Suppressor macrophage treated with lipopolysaccharide for 1 hour (primary cell): Measurements from ENCODE around the gene HNRNPR.
A peak's percentile ranks its signal among the peaks of the same experiment; 100 is the strongest.

Experiments used
- DNase-seq, 3 donors: peaks; one replicate each; pipeline ENCODE4 v3.0.0-alpha.2; 2020 to 2022

Gene HNRNPR

GRCh38 chr1:23368562-23369334 is 24.7 kb upstream of the HNRNPR start:
- peak; percentile 97 to 99 (median 99) for DNase-seq

DNA sequence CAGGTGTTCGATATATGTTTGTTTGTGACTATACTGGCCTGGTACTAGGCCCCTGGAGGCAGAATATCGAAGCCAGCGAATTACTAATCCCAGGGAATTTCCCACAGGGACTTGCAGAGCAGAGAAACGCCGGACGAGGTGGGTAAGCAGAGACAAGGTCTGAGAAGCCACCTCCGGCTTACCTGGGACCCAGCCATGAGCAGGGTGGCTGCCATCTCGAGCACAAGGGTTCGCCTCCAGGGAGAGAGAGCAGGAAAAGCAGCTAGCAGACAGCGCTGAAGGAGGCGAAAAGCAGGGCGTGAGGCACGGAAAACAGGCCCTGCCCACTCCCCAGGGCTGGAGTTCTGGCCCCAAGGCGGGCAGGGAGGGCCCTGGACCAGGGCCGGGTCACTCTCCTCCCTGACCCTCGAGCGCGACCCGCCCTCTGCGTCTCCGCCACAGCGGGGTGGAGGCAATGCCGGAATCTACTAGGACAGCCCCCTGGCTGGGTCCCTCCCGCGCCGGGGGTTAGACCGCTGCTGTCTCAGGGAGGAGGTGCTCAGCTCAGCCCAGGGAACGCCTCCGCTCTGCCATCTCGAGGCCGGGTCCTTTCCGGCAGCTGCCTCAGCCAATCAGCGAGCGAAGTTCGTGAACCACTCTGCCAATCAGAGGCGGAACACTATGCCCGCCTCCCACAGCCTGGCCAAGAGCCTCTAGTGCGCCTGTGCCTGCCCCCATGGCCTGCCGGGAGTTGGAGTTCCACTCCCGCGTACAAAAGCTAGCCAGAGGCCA is 23.9 kb upstream of the HNRNPR start:
- peak; percentile 98 to 99 (median 99) for DNase-seq

DNA sequence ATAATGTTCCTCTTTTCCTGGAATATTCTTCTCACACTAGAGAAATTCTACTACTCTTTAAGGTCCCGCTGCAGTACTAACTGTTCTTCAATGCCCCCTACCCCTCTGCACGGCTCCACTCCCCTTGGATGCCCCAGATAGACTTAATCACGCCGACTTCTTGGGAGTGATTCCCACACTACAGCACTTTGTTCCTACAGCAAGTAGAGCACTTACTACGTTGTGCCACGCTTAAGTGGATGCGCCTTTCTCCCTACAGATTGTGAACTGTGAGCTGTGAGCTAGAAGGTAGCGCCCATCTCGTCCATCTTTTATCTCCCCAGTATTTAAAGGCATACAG is 23.3 kb upstream of the HNRNPR start:
- DNase-seq = no peak

DNA sequence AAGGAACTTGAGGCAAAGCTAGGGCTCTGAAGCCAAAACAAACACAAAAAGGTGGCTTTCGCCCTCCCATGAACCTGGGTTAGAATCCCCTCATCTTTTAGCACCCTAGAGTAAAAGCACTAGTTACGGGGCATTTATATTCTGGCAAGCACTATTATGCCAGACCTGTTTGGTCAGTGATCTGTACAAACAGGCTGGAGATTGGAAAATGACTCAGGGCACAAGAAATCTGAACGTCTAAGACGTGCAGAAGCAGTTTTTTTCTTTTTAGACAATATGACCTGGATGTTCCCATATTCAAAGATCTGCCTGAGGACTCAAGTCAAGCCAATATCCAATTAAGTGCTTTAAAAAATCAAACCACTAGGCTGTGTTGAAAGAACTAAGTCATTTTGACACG is 22.5 kb upstream of the HNRNPR start:
- DNase-seq = no peak

DNA sequence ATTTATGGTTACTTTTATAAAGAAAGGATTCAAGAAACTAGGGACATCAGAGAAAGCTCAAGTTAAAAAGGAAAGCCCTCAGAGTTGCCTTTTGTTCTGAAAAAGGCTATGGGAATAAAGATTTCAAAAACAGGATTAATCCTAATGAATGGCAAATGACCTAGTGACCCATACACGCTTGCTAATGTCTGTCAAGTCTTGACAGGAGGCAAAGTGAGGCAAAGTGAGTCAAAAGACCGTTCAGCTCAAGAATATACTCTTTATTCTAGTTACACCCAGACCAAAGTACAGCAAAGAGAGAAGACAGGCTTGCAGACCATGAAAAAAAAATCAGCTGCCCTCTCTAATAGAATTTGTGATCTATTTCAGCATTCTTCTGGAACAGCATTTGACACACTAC is 22.1 kb upstream of the HNRNPR start:
- DNase-seq = no peak

GRCh38 chr1:23362218-23362713 is 18.2 kb upstream of the HNRNPR start:
- no peak for DNase-seq

DNA sequence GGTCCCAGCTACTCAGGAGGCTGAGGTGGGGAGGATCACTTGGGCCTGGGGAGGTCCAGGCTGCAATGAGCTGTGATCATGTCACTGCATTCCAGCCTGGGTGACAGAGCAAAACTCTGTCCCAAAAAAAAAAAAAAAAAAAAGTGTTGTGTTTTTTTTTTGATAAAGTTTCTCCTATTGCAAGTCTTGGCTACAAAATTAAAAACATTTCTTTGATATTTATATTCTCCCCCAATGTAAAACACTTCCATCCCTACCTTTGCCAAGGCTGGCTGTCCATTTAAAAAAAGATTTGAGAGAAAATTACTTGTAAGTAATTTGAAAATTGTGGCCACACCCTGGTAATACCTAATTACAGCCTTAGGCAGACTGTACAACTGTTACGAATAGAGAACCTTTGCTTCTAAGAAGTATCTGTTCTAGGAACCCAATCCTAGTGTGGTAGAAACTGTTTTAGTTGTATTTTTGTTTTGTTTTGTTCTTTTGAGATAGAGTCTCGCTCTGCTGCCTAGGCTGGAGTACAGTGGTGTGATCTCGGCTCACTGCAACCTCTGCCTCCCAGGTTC is 14.3 kb upstream of the HNRNPR start:
- DNase-seq = no peak

GRCh38 chr1:23357138-23357908 is 13.2 kb upstream of the HNRNPR start:
- DNase-seq = no peak

DNA sequence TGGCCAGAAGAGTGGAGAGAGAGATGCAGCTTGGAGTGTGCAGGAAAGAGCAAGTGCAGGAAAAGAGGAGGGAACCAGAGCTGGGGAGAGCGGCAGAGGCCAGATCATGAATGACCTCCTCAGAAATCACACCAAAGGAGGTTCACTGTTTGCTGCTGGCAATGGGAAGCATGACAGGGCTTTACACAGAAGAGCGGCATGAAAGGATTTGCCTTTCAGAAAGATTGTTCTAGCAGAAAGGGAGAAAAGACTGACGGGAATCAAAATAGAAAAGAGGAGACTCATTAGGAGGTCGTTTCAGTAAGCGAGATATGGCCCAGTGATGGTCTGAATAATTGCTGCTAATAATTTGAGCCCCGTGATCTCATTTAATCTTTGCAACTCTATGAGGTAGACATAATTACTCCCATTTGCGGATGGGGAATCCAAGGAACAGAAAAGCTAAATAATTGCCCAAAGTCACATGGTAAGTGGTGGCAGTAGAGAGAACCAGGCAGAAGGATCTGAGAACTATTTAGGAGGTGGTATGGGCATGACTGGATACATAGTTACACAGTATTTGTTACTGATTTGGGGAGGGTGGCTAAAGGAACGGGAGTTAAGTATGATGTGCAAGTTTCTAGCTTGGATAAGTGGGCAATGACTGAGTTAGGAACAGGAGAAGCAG is 12.5 kb upstream of the HNRNPR start:
- DNase-seq = no peak

- no peak for DNase-seq
Observed at GRCh38 chr1:23354245-23354644, 10.2 kb upstream of the HNRNPR start.

DNA sequence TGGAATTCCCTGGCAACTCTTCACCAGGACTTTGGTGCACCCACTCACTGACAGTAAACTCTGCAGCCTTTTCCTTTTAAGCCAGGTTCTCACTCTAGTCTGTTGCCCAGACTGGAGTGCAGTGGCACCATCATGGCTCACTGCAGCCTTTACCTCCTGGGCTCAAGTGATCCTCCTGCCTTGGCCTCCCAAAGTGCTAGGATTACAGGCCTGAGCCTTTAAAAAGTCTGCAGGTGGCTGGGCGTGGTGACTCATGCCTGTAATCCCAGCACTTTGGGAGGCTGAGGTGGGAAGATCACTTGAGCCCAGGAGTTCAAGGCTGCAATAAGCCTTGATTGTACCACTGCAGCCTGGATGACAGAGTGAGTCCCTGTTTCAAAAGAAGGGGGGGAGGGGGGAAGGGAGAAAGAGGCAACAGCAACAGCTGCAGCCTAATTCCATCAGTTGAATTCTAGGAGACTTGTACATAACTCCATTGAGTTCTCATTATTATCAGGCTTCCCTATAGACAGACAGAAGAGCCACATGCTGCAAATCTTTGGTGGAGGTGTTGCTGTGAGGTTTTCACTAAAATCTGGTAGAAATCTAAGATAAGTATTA is 8.1 kb upstream of the HNRNPR start:
- DNase-seq = no peak

GRCh38 chr1:23345920-23346319 is 1.8 kb upstream of the HNRNPR start:
- DNase-seq = no peak

- DNase-seq = no peak
Observed at GRCh38 chr1:23344987-23345472, 946 bp upstream of the HNRNPR start.

- peak; percentile 69 to 84 (median 72) for DNase-seq
Observed at GRCh38 chr1:23343221-23344110, 618 bp downstream of the HNRNPR start.

DNA sequence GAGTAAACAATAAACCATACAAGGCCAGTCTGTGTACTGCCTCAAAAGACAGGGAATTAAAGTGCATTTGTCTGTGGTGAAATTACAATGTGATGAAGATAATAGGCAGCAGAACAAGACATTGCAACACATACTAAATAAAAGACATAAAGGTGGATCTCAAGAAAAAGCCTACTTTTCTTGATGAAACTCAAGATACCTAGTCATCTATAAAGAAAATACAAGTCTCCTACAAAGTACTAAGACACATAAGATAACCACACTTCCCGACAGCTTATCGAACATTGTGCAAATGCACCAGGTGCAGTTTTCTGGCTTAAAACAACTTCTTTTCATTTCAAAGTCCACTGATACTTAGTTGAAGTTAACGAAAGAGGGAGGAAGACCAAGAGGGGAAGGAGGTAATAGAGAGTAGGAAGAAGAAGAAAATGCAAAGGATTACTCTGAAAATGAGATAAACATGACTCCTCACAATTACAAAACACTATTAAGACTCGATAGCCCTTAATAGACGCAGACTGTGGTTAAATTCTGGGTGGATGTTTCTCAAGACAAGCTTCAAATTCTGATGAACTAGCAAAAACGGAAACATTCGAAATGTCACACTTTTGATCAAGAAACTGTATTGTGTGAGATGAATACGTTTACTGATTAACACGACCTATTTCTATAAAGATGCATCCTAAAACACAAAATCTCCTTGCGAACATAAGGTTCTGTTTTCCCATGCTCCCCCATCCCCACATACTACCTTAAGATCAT is 2.0 kb downstream of the HNRNPR start:
- no peak for DNase-seq

DNA sequence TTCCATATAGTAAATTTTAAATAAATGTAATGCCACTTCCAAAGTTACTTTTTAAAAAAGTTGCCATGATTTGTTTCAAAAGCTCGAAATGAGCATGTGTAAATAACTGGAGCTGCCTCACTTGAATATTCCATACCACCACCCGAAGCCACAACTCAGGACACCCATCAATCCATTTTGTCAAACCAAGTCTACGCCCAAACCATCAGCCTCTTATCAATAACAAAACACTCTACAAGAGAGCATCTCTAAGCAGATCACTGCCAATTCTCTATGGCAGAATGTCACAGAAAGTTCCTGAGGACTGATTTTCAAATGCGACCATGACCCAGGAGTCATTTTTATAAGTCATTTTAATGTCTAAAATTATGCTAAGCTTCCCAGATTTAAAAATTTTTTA is 4.5 kb downstream of the HNRNPR start:
- no peak for DNase-seq

DNA sequence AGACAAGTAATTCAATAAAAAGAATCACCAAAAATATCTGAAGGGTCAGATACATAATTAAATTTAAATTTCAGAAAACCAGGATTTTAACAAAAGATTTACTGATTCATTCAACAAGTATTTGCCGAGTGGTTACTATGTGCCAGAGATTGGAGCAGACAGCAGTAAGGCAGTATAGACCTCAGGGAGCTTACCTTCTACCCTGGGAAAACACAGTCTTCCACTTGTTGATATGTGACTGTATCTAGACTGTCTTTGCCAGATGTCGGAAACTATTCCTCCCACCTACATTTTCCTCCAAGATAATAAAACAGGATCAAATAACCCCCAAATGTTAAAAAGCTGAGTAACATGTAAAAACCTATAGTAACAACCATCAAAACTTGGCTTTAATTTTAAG is 6.2 kb downstream of the HNRNPR start:
- no peak for DNase-seq

GRCh38 chr1:23331713-23332112 is 12.4 kb downstream of the HNRNPR start:
- no peak for DNase-seq

GRCh38 chr1:23330846-23331245 is 13.2 kb downstream of the HNRNPR start:
- no peak for DNase-seq

DNA sequence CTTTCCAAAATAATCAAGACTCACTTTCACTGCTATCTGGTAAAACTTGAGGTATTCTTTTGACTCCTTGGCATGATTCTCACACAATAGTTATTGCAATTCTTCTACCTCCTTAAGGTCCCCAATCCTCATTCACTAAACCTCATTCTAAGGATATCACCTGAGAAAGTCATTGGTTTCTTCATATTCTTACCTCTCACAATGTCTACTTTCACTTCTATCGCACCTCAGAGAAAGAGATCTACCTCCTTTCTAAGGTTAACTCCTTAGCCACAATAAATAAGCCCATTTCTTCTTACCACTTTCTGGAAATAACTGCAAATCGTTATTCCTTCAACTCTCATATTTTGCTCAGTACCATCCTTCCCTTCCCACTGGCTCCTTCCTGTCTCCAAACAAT is 18.7 kb downstream of the HNRNPR start:
- no peak for DNase-seq
